Measurements from ENCODE around the gene APBA1.

The APBA1 gene

DNA sequence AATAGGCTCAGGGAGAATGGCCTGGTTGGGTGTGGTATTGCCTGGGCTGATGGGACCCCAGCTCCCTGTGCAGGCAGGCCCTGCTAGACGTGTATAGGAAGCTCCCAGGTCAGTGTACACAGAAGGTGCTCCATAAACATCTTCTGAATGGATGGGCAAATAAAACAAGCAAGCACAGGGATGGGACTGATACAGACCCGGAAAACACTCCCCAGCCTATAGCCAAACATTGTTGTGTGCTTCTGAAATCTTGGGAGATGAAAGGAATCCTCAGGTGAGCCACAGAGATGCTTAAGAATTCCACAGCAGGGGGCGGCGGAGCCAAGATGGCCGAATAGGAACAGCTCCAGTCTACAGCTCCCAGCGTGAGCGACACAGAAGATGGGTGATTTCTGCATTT, 195.4 kb downstream of the APBA1 start:
- H3K36me3 ChIP-seq (ENCODE audit: control insufficient read depth, insufficient read depth, low read length), result no peaks in the 10 kb centered on the region
- no peaks in the 10 kb centered on the region for H3K4me1 ChIP-seq (ENCODE audit: control insufficient read depth, insufficient read depth, low read length, poor library complexity, severe bottlenecking)
- 69 to 79% methylated on average over 1 to 2 of the region's 7 CpGs for WGBS, 2 experiments (ENCODE audit: insufficient coverage in 2 of 2)
- no peaks in the 10 kb centered on the region for H3K9me3 ChIP-seq (ENCODE audit: control insufficient read depth, low read length)
- no peak overlapping the region for H3K27ac ChIP-seq (ENCODE audit: low read depth, low read length, severe bottlenecking)
- no peak overlapping the region for H3K4me3 ChIP-seq (ENCODE audit: extremely low read depth, insufficient read depth, low read length, poor library complexity, severe bottlenecking)

DNA sequence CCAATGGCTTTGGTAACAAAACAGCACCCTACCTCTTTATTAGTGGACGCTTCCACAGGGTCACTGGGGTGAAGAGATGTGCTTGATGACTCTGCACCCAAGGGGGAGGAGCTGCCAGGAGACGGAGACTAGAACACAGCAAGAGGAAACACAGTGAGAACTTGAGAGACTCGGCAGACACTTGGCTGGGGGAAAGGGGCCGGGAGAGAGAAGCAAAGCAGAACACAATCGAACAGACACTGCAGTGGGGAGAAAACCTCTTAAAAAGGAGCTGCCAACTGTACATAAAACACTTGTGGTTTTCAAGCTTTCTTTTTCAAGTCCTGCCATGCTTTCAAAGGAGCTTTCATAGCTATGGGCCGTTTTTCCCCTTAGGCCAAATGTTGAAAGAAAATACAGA, 196.2 kb downstream of the APBA1 start:
- Histone ChIP-seq H3K9me3 (ENCODE audit: control insufficient read depth, low read length) (no peaks in the 10 kb centered on the region), H3K4me3 (ENCODE audit: extremely low read depth, insufficient read depth, low read length, poor library complexity, severe bottlenecking) (no peak overlapping the region), H3K4me1 (ENCODE audit: control insufficient read depth, insufficient read depth, low read length, poor library complexity, severe bottlenecking) (no peaks in the 10 kb centered on the region), H3K36me3 (ENCODE audit: control insufficient read depth, insufficient read depth, low read length) (no peaks in the 10 kb centered on the region), H3K27ac (ENCODE audit: low read depth, low read length, severe bottlenecking) (no peak overlapping the region)
- 76 to 78% methylated on average over 2 to 5 of the region's 6 CpGs for WGBS, 2 experiments (ENCODE audit: insufficient coverage in 2 of 2)

DNA sequence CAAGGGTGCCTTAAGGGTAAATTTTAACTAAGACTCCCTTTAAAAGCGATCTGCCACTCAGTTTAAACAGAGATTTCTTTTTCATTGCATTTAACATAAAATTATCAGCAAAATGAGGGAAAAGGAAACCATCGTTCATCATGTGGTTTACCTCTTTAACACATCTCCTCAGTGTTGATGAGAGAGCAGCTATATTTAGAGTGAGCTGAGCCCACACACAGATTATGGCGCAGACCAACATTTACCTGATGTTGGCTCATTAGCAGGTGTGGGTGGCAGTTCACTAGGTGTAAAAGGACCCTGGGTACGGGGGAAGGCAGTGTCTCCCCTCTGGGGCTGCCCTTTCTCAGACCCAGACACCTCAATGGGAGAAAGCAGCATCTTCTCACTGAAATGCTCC, 197.3 kb downstream of the APBA1 start:
- 94% methylated on average over 2 of the region's 4 CpGs; no CpG with 5 or more reads in 1 of the 2 experiments for WGBS, 2 experiments (ENCODE audit: insufficient coverage in 2 of 2)

DNA sequence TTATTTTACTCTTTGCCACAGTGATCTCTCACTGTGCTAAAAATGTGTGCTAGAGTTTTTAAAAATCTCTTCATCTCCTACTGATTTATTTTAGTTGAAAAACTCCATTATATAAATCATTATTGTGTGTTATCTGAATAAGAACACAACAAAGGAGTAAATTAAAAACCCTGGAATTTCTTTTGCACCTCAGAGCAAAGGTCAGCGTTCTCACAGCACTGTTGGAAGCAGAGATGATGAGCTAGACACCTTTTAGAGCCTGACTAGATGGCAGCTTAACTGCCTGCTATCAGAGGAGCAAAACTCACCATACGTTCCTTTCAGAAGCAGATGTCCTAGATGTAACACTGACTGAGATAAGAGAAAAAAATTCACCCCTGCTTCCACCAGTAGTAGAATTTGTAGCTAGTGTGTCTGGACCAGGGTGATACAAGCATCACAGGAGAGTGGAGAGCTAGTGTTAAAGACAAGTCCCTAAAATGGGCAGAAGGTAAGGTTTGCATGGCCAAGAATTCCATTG, 200.0 kb downstream of the APBA1 start:
- H3K4me1 ChIP-seq (ENCODE audit: control insufficient read depth, insufficient read depth, low read length, poor library complexity, severe bottlenecking), result no peaks in the 10 kb centered on the region
- no peak overlapping the region for H3K27ac ChIP-seq (ENCODE audit: low read depth, low read length, severe bottlenecking)
- no peak overlapping the region for H3K4me3 ChIP-seq (ENCODE audit: extremely low read depth, insufficient read depth, low read length, poor library complexity, severe bottlenecking)
- H3K36me3 ChIP-seq (ENCODE audit: control insufficient read depth, insufficient read depth, low read length), result no peaks in the 10 kb centered on the region
- no peaks in the 10 kb centered on the region for H3K9me3 ChIP-seq (ENCODE audit: control insufficient read depth, low read length)
- 67 to 80% methylated on average over 1 of the region's 2 CpGs for WGBS, 2 experiments (ENCODE audit: insufficient coverage in 2 of 2)

More for the DNA sequence above, 197.3 kb downstream of the APBA1 start:
- H3K4me1 ChIP-seq (ENCODE audit: control insufficient read depth, insufficient read depth, low read length, poor library complexity, severe bottlenecking), result no peaks in the 10 kb centered on the region
- H3K27ac ChIP-seq (ENCODE audit: low read depth, low read length, severe bottlenecking), result no peak overlapping the region
- no peak overlapping the region for H3K4me3 ChIP-seq (ENCODE audit: extremely low read depth, insufficient read depth, low read length, poor library complexity, severe bottlenecking)
- no peaks in the 10 kb centered on the region for H3K36me3 ChIP-seq (ENCODE audit: control insufficient read depth, insufficient read depth, low read length)
- no peaks in the 10 kb centered on the region for H3K9me3 ChIP-seq (ENCODE audit: control insufficient read depth, low read length)

DNA sequence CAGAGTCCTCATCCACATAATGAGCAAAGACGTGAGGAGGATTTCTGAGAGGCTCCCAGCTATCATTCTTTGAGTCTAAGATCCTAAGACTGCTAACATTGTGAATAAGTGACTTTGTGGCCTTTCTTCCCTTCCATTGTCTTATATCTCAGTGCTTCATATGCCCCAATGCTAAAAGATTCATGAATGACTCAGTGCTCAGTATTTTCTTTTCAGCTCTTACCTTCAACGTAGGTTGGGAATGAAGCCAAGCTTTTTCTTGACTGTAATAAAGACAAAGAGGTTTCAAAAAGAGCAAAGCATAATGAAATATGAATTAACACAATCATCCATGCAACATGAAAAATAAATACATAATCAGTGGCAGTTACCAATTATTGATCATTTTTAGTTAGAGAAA, 200.7 kb downstream of the APBA1 start:
- no peak overlapping the region for H3K4me3 ChIP-seq (ENCODE audit: extremely low read depth, insufficient read depth, low read length, poor library complexity, severe bottlenecking)
- WGBS, 2 experiments (ENCODE audit: insufficient coverage in 2 of 2), result 60 to 100% methylated on average over 1 of the region's 2 CpGs
- H3K9me3 ChIP-seq (ENCODE audit: control insufficient read depth, low read length), result no peaks in the 10 kb centered on the region
- H3K4me1 ChIP-seq (ENCODE audit: control insufficient read depth, insufficient read depth, low read length, poor library complexity, severe bottlenecking), result no peaks in the 10 kb centered on the region
- no peak overlapping the region for H3K27ac ChIP-seq (ENCODE audit: low read depth, low read length, severe bottlenecking)
- no peaks in the 10 kb centered on the region for H3K36me3 ChIP-seq (ENCODE audit: control insufficient read depth, insufficient read depth, low read length)

DNA sequence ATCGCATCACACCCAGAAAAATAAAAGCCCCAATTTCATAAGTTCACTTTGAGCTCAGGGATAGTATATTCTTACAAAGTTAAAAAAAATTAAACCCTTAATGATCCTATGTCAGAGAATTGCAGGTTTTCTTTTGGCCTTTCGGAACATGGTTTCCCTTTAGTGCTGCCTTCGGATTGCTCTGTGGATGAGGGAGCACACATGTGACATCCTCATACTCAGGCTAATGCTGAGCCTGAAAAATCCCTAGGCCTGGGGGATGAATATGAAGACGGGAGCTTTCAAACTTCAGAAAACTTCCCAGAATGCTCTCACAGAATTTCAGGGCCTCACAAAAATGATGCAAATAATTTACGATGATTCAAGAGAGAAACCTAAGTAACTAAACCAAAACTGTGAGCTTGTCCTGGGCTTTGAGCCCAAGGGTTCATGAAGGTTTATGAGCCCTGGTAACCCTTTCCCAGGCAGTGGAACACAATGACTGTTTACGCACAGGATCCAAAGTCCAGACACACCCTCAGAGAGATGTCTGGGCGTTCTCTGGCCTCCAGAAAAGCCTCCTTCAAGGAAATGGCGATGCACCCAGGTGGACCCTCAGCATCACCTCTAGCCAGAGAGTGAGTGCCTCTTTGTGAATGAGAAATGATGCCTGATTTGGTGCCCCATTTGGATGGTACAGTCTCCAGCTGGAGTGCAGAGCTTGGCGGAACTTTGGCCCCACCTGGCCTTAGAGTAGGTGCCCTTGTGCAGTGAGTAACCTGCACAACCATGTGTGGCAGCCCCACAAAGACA, 201.8 kb downstream of the APBA1 start:
- no peaks in the 10 kb centered on the region for H3K9me3 ChIP-seq (ENCODE audit: control insufficient read depth, low read length)
- H3K36me3 ChIP-seq (ENCODE audit: control insufficient read depth, insufficient read depth, low read length), result no peaks in the 10 kb centered on the region
- H3K27ac ChIP-seq (ENCODE audit: low read depth, low read length, severe bottlenecking), result no peak overlapping the region
- WGBS, 2 experiments (ENCODE audit: insufficient coverage in 2 of 2), result 91 to 96% methylated on average over 5 to 7 of the region's 9 CpGs
- H3K4me3 ChIP-seq (ENCODE audit: extremely low read depth, insufficient read depth, low read length, poor library complexity, severe bottlenecking), result no peak overlapping the region
- no peaks in the 10 kb centered on the region for H3K4me1 ChIP-seq (ENCODE audit: control insufficient read depth, insufficient read depth, low read length, poor library complexity, severe bottlenecking)

DNA sequence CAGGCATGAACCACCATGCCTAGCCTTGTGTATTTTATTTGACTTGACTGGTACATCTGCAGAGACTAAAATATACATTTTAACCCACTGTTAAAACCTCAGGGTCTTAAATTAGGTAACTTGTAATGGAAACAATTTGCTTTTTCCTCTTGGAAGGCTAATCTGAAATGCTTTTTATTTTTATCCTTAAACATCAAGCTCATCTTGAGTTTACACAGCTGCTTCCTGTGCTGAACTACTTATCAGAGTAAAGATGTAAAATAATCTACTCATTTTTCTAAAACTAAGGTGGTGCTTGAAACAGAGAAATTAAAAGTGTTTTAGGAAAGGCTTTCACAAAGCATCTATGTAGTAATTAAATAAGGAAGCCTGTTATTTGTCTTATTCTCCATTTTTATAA, 203.0 kb downstream of the APBA1 start:
- H3K9me3 ChIP-seq (ENCODE audit: control insufficient read depth, low read length), result no peaks in the 10 kb centered on the region
- H3K4me1 ChIP-seq (ENCODE audit: control insufficient read depth, insufficient read depth, low read length, poor library complexity, severe bottlenecking), result no peaks in the 10 kb centered on the region
- H3K27ac ChIP-seq (ENCODE audit: low read depth, low read length, severe bottlenecking), result no peak overlapping the region
- H3K4me3 ChIP-seq (ENCODE audit: extremely low read depth, insufficient read depth, low read length, poor library complexity, severe bottlenecking), result no peak overlapping the region
- no peaks in the 10 kb centered on the region for H3K36me3 ChIP-seq (ENCODE audit: control insufficient read depth, insufficient read depth, low read length)

DNA sequence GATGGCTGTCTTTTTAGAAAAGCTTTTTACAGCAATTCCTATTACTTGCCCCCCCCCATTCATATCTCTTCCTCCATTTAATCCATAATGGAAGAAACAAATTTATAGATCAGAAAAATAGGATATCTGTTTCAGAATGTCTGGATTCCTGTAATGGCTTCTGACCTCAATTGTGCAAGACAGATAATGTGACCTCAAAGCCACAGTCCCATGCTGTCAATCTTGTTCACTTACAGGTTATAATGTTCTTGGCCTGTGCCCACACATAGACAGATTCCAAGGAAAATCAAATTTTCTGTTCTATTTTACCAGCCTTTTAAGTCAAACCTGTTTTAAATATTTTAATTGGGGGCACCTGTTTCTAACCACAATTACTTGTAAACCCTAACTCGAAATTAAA, 203.8 kb downstream of the APBA1 start:
- Histone ChIP-seq H3K4me3 (ENCODE audit: extremely low read depth, insufficient read depth, low read length, poor library complexity, severe bottlenecking) (no peak overlapping the region), H3K4me1 (ENCODE audit: control insufficient read depth, insufficient read depth, low read length, poor library complexity, severe bottlenecking) (no peaks in the 10 kb centered on the region), H3K9me3 (ENCODE audit: control insufficient read depth, low read length) (no peaks in the 10 kb centered on the region), H3K27ac (ENCODE audit: low read depth, low read length, severe bottlenecking) (no peak overlapping the region), H3K36me3 (ENCODE audit: control insufficient read depth, insufficient read depth, low read length) (no peaks in the 10 kb centered on the region)
- no CpG with 5 or more reads among the region's 1 CpG for WGBS, 2 experiments (ENCODE audit: insufficient coverage in 2 of 2)

DNA sequence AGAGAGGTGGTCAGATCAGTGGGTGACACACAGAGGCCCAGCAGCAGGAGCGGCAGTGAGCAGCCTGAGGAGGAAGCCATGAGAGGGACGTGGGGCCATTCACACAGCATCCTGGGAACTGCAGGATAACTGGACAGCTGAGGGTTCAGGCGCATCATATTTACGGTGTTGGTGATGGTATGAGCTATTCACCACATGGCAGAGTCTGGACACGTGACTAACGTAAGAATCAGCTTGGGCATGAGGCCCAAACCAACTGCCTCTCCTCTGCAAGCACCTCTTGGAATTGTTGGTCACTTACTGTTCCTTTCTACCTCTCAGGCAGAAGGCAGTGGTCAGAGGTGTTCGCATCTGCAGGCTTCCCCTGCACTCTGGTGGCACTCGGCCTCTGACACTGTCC, 206.0 kb downstream of the APBA1 start:
- Histone ChIP-seq H3K36me3 (ENCODE audit: control insufficient read depth, insufficient read depth, low read length) (no peaks in the 10 kb centered on the region), H3K4me1 (ENCODE audit: control insufficient read depth, insufficient read depth, low read length, poor library complexity, severe bottlenecking) (no peaks in the 10 kb centered on the region), H3K4me3 (ENCODE audit: extremely low read depth, insufficient read depth, low read length, poor library complexity, severe bottlenecking) (no peak overlapping the region), H3K9me3 (ENCODE audit: control insufficient read depth, low read length) (no peaks in the 10 kb centered on the region), H3K27ac (ENCODE audit: low read depth, low read length, severe bottlenecking) (no peak overlapping the region)
- WGBS, 2 experiments (ENCODE audit: insufficient coverage in 2 of 2), result 91 to 97% methylated on average over 5 to 8 of the region's 8 CpGs

DNA sequence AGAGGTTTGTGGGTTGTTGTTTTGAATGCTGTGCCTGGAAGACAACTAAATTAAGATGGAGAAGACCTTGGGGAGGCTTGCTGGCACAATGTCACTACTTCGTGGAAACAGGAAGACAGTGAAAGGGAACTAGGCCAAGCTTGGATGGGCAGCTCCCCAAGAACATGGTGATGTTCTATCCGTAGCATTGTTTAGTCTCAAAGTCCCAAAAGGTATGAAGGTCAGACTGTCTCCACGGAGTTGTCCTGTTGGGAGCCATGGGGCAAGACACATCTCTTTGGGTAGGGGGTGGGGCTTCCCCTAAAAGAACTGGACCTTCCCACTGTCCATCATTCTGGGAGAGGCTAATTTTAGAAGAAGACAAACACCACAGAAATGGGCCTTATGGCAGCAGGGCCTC, 206.7 kb downstream of the APBA1 start:
- Histone ChIP-seq H3K27ac (ENCODE audit: low read depth, low read length, severe bottlenecking) (no peak overlapping the region), H3K4me3 (ENCODE audit: extremely low read depth, insufficient read depth, low read length, poor library complexity, severe bottlenecking) (no peak overlapping the region), H3K36me3 (ENCODE audit: control insufficient read depth, insufficient read depth, low read length) (no peaks in the 10 kb centered on the region), H3K9me3 (ENCODE audit: control insufficient read depth, low read length) (no peaks in the 10 kb centered on the region), H3K4me1 (ENCODE audit: control insufficient read depth, insufficient read depth, low read length, poor library complexity, severe bottlenecking) (no peaks in the 10 kb centered on the region)
- 82 to 100% methylated on average over 1 to 2 of the region's 3 CpGs for WGBS, 2 experiments (ENCODE audit: insufficient coverage in 2 of 2)

DNA sequence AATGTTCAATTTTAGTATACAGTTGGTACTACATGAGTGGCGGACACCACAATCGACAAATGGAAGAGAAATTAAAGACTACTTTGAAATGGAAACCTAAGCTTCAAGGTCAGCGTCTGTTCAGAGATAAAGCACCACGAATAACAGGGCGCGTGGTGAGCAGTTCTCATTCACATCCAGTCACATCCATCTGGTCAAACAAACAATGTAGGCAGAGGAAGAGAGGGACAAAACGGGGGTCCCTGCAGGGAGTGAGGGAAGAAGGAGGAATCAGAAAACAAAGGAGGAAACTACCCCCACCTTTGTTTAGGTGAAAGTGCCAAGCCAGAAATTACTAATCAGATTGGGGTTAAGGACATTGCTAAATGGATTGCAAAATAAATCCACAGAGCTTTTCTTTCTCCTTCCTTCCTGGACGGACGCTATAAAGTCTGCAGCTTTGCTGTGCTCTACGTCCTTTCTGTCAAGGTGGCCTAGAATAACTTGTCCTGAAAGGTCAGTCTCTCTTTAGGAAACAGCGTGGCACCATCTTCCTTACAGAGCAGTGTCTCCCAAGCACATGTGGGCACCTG, 208.6 kb downstream of the APBA1 start:
- no peaks in the 10 kb centered on the region for H3K4me1 ChIP-seq (ENCODE audit: control insufficient read depth, insufficient read depth, low read length, poor library complexity, severe bottlenecking)
- no peaks in the 10 kb centered on the region for H3K36me3 ChIP-seq (ENCODE audit: control insufficient read depth, insufficient read depth, low read length)
- no peak overlapping the region for H3K27ac ChIP-seq (ENCODE audit: low read depth, low read length, severe bottlenecking)
- 75 to 84% methylated on average over 6 to 7 of the region's 11 CpGs for WGBS, 2 experiments (ENCODE audit: insufficient coverage in 2 of 2)
- H3K9me3 ChIP-seq (ENCODE audit: control insufficient read depth, low read length), result no peaks in the 10 kb centered on the region
- H3K4me3 ChIP-seq (ENCODE audit: extremely low read depth, insufficient read depth, low read length, poor library complexity, severe bottlenecking), result no peak overlapping the region

All from mesodermal cell (in vitro differentiated cells).